CD14-positive monocyte (primary cell): ENCODE data around the gene C1orf94. TPM values are rescaled to one million over a fixed set of nuclear protein-coding genes. Genes with fewer than 3 reads are reported as not detected.

Experiments used
- DNase-seq, 3 donors: peaks; one replicate each; pipeline ENCODE4 v3.0.0-alpha.2; 2011 to 2022
- H2AFZ ChIP-seq: 2 replicates; pipeline ENCODE4 v1.6.0; 2012; ENCODE audit warnings: mild to moderate bottlenecking, low read depth, low read length, inconsistent platforms; ENCODE audit not compliant: insufficient read depth, poor library complexity, severe bottlenecking
- H3K27ac ChIP-seq, 2 donors: 1 replicate in 1 of 2; 2 replicates in 1 of 2; pipeline ENCODE4 v1.5.1; 2012 to 2013; ENCODE audit warnings: low read length in 2 of 2, control low read depth in 1 of 2, inconsistent platforms in 1 of 2, low read depth in 1 of 2, mild to moderate bottlenecking in 1 of 2
- H3K27me3 ChIP-seq, 2 donors: one replicate each; pipeline versions ENCODE4 v1.6.0 to v1.6.1; 2011 to 2013; ENCODE audit warnings: low read length in 2 of 2; ENCODE audit not compliant: control insufficient read depth in 2 of 2, insufficient read depth in 2 of 2
- H3K36me3 ChIP-seq, 2 donors: replicated peaks in 1 of 2; 1 replicate in 1 of 2; 2 replicates in 1 of 2; pipeline versions ENCODE4 v1.5.1 to v1.6.1; 2012 to 2013; ENCODE audit warnings: low read length in 2 of 2, control low read depth in 1 of 2, inconsistent platforms in 1 of 2, mild to moderate bottlenecking in 1 of 2; ENCODE audit not compliant: insufficient read depth in 2 of 2, control insufficient read depth in 1 of 2
- H3K4me1 ChIP-seq, 2 donors: 1 replicate in 1 of 2; 2 replicates in 1 of 2; pipeline versions ENCODE4 v1.5.1 to v1.6.1; 2012 to 2013; ENCODE audit warnings: low read length in 2 of 2, control low read depth in 1 of 2, inconsistent platforms in 1 of 2, mild to moderate bottlenecking in 1 of 2, moderate library complexity in 1 of 2; ENCODE audit not compliant: insufficient read depth in 2 of 2, control insufficient read depth in 1 of 2
- H3K4me2 ChIP-seq: replicated peaks from 2 replicates; pipeline ENCODE3; 2012; ENCODE audit warnings: low read length, moderate library complexity, mild to moderate bottlenecking; ENCODE audit not compliant: poor library complexity, severe bottlenecking; ENCODE audit errors: extremely low read depth
- H3K4me3 ChIP-seq, 3 experiments: fragments of 200-600 bp in 1 of 3; sonication (generic) in 1 of 3; replicated peaks in 1 of 3; 1 replicate in 2 of 3; 2 replicates in 1 of 3; pipeline ENCODE4 v1.5.1; 2011 to 2013; ENCODE audit warnings: low read length in 3 of 3, mild to moderate bottlenecking in 3 of 3, control low read depth in 2 of 3, low read depth in 2 of 3, inconsistent platforms in 1 of 3, moderate library complexity in 1 of 3
- H3K79me2 ChIP-seq: 2 replicates; pipeline ENCODE4 v1.6.0; 2012; ENCODE audit warnings: mild to moderate bottlenecking, control low read depth, inconsistent platforms, low read length, moderate library complexity; ENCODE audit not compliant: insufficient read depth
- H3K9ac ChIP-seq: 2 replicates; pipeline ENCODE4 v1.6.0; 2017; ENCODE audit warnings: low read length, mild to moderate bottlenecking; ENCODE audit not compliant: insufficient read depth, poor library complexity, severe bottlenecking
- H3K9me3 ChIP-seq, 2 donors: replicated peaks in 1 of 2; 1 replicate in 1 of 2; 2 replicates in 1 of 2; pipeline versions ENCODE4 v1.5.1 to v1.6.1; 2012 to 2013; ENCODE audit warnings: low read length in 2 of 2, control low read depth in 1 of 2; ENCODE audit not compliant: control insufficient read depth in 1 of 2, insufficient read depth in 1 of 2
- H4K20me1 ChIP-seq: 2 replicates; pipeline ENCODE4 v1.6.0; 2012; ENCODE audit warnings: mild to moderate bottlenecking, low read length, control low read depth, moderate library complexity; ENCODE audit not compliant: insufficient read depth
- H3K27ac Mint-ChIP-seq, 7 donors: one replicate each; pipeline ENCODE4 v1.8.0; 2020; ENCODE audit warnings: mild to moderate bottlenecking in 7 of 7, mixed read lengths in 7 of 7, moderate library complexity in 6 of 7, inconsistent platforms in 2 of 7
- H3K27me3 Mint-ChIP-seq, 3 donors: one replicate each; pipeline ENCODE4 v1.8.0; 2021 to 2022; ENCODE audit warnings: low read depth in 3 of 3, mild to moderate bottlenecking in 3 of 3, mixed read lengths in 3 of 3, moderate library complexity in 3 of 3, inconsistent platforms in 1 of 3
- H3K36me3 Mint-ChIP-seq, 2 donors: one replicate each; pipeline ENCODE4 v1.8.0; 2020; ENCODE audit warnings: mixed read lengths in 2 of 2, inconsistent platforms in 1 of 2, mild to moderate bottlenecking in 1 of 2
- H3K4me1 Mint-ChIP-seq: one replicate; pipeline ENCODE4 v1.8.0; 2020; ENCODE audit warnings: mild to moderate bottlenecking, mixed read lengths
- H3K4me3 Mint-ChIP-seq, 2 donors: one replicate each; pipeline ENCODE4 v1.8.0; 2020; ENCODE audit warnings: mild to moderate bottlenecking in 2 of 2, mixed read lengths in 2 of 2, moderate library complexity in 1 of 2
- H3K9me3 Mint-ChIP-seq, 7 donors: one replicate each; pipeline ENCODE4 v1.8.0; 2020 to 2022; ENCODE audit warnings: mixed read lengths in 7 of 7, mild to moderate bottlenecking in 6 of 7, moderate library complexity in 6 of 7, inconsistent platforms in 2 of 7
- CTCF ChIP-seq: fragments of 200-600 bp; IDR thresholded peaks from one replicate; pipeline ENCODE4 v1.8.0; 2022; ENCODE audit warnings: antibody characterized with exemption, mild to moderate bottlenecking
- WGBS: methylation state at CpG from one replicate; pipeline ENCODE4 v1.1.5; 2013; ENCODE audit warnings: missing lambda C conversion rate; ENCODE audit not compliant: insufficient coverage; 5-methylcytosine and 5-hydroxymethylcytosine counted together
- intact Hi-C, 2 donors: fragments of 100-400 bp; cut with micrococcal nuclease; formaldehyde crosslinking; loops; one replicate each; pipeline versions ENCODE4 v1.15.0 to v1.15.1; 2023
- polyA plus RNA-seq, 3 donors: library from polyadenylated mRNA; depleted of rRNA in 1 of 3; unstranded in 2 of 3; stranded (reverse) in 1 of 3; fragments of 300-500 nt in 2 of 3; fragments of >200 nt in 1 of 3; fragmentation: Illumina TruSeq in 2 of 3; gene quantifications; 1 replicate in 2 of 3; 2 replicates in 1 of 3; pipeline ENCODE4 v1.2.3, GENCODE V29; 2012 to 2021

The C1orf94 gene
- polyA plus RNA-seq, 3 donors: not detected

GRCh38 chr1:34263406-34263805 is 86.7 kb downstream of the C1orf94 start:
- no CpG with 5 or more reads among the region's 4 CpGs for WGBS

GRCh38 chr1:34265396-34265795 is 88.7 kb downstream of the C1orf94 start:
- H3K9me3 ChIP-seq: no peaks in the 10 kb centered on the region
- DNase-seq: no peak
- no peaks in the 10 kb centered on the region for H3K4me1 ChIP-seq
- no peak overlapping the region for H2AFZ ChIP-seq
- H3K9ac ChIP-seq: no peak overlapping the region
- no peak for TF ChIP-seq CTCF
- intact Hi-C loops: no loop called here
- H3K4me2 ChIP-seq: no peak overlapping the region
- Mint-ChIP-seq H3K27ac (peak overlapping the region in 1 of 7 donors; percentile 51), H3K4me3 (no peak overlapping the region), H3K36me3 (no peaks in the 10 kb centered on the region), H3K4me1 (no peaks in the 10 kb centered on the region), H3K9me3 (peaks cover 0 to 10% (median 0%) of the 10 kb centered on the region in 7 donors), H3K27me3 (peaks cover 0 to 3% (median 0%) of the 10 kb centered on the region in 3 donors)
- peaks cover 0 to 2% of the 10 kb centered on the region in 2 donors for H3K27me3 ChIP-seq
- H3K27ac ChIP-seq: no peak overlapping the region
- no peak overlapping the region for H3K4me3 ChIP-seq
- no peaks in the 10 kb centered on the region for H3K79me2 ChIP-seq
- WGBS: 65% methylated on average over 2 of the region's 3 CpGs
- H4K20me1 ChIP-seq: no peaks in the 10 kb centered on the region
- H3K36me3 ChIP-seq: no peaks in the 10 kb centered on the region

More at GRCh38 chr1:34263406-34263805, 86.7 kb downstream of the C1orf94 start:
- Histone ChIP-seq H3K36me3 (no peaks in the 10 kb centered on the region), H3K9ac (no peak overlapping the region), H3K4me1 (no peaks in the 10 kb centered on the region), H3K9me3 (no peaks in the 10 kb centered on the region), H2AFZ (no peak overlapping the region), H3K4me3 (no peak overlapping the region), H4K20me1 (no peaks in the 10 kb centered on the region), H3K27ac (no peak overlapping the region), H3K4me2 (no peak overlapping the region), H3K79me2 (no peaks in the 10 kb centered on the region), H3K27me3 (peaks cover 0 to 2% of the 10 kb centered on the region in 2 donors)
- Mint-ChIP-seq H3K27ac (no peak overlapping the region), H3K4me1 (no peaks in the 10 kb centered on the region), H3K4me3 (no peak overlapping the region), H3K36me3 (no peaks in the 10 kb centered on the region), H3K27me3 (peaks cover 0 to 3% (median 2%) of the 10 kb centered on the region in 3 donors), H3K9me3 (peaks cover 0 to 9% (median 0%) of the 10 kb centered on the region in 7 donors)
- intact Hi-C loops: no loop called here
- DNase-seq: no peak
- no peak for TF ChIP-seq CTCF
